HL-60 (cell line): Measurements from ENCODE around the gene SIGMAR1.

Experiments
- DNase-seq, 2 experiments: peaks; one replicate each; pipeline ENCODE4 v3.0.0-alpha.2; 2010 to 2020; ENCODE audit warnings: low read depth in 1 of 2, low spot score in 1 of 2
- H3K27ac ChIP-seq: fragments of 250-450 bp; sonication (Bioruptor Pico); replicated peaks from 2 replicates; pipeline ENCODE4 v1.5.1; 2020; ENCODE audit warnings: mild to moderate bottlenecking, moderate library complexity
- H3K27me3 ChIP-seq: fragments of 250-450 bp; sonication (Bioruptor Pico); 2 replicates; pipeline ENCODE4 v1.5.1; 2021; ENCODE audit warnings: mild to moderate bottlenecking, moderate library complexity; ENCODE audit not compliant: insufficient read depth, poor library complexity, severe bottlenecking
- H3K4me3 ChIP-seq: replicated peaks from 2 replicates; pipeline ENCODE4 v1.5.1; 2011; ENCODE audit warnings: mild to moderate bottlenecking, control low read depth, low read length; ENCODE audit not compliant: insufficient read depth
- GABPA ChIP-seq: IDR thresholded peaks from 2 replicates; pipeline ENCODE4 v1.6.1; 2012; ENCODE audit warnings: low read depth
- POLR2AphosphoS5 ChIP-seq: IDR thresholded peaks from 2 replicates; pipeline ENCODE4 v1.6.1; 2012; ENCODE audit warnings: low read depth
- SPI1 ChIP-seq: IDR thresholded peaks from 2 replicates; pipeline ENCODE4 v1.6.1; 2012; ENCODE audit warnings: low read depth, mild to moderate bottlenecking, borderline replicate concordance
- TF ChIP-seq, protein P1 (sequence below): IDR thresholded peaks from one replicate; pipeline ENCODE4 v1.5.1; 2011; ENCODE audit warnings: low read length, control low read depth, inconsistent platforms; ENCODE audit not compliant: insufficient read depth
- TF ChIP-seq, protein P2 (sequence below): IDR thresholded peaks from 2 replicates; pipeline ENCODE4 v1.6.1; 2012; ENCODE audit warnings: low read depth; ENCODE audit not compliant: insufficient replicate concordance

Gene SIGMAR1

DNA sequence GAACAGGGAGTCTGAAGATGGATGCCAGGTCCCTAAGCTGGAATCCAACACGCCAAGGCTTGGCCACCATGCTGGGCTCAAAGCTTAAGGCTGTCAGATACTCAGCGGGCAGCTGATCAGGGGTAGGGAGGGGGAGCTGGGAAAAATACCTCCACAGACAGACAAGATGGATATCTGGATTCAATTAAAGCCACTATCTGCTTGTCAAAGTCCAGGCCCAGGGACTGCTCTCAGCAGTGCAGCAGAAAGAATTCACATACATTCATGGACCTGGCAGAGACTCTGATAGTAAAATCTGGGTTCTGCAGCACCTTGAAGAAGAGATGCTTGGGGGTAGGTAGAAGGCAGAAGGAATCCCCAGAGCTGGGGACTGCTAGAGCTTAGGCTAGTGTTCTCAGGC, 22.5 kb downstream of the SIGMAR1 start:
- Histone ChIP-seq H3K27ac (no peak overlapping the region), H3K27me3 (no peaks in the 10 kb centered on the region), H3K4me3 (no peak overlapping the region)
- no peak for DNase-seq
- TF ChIP-seq POLR2AphosphoS5 (no peak), SPI1 (no peak), GABPA (no peak)
- TF ChIP-seq, protein P1, sequence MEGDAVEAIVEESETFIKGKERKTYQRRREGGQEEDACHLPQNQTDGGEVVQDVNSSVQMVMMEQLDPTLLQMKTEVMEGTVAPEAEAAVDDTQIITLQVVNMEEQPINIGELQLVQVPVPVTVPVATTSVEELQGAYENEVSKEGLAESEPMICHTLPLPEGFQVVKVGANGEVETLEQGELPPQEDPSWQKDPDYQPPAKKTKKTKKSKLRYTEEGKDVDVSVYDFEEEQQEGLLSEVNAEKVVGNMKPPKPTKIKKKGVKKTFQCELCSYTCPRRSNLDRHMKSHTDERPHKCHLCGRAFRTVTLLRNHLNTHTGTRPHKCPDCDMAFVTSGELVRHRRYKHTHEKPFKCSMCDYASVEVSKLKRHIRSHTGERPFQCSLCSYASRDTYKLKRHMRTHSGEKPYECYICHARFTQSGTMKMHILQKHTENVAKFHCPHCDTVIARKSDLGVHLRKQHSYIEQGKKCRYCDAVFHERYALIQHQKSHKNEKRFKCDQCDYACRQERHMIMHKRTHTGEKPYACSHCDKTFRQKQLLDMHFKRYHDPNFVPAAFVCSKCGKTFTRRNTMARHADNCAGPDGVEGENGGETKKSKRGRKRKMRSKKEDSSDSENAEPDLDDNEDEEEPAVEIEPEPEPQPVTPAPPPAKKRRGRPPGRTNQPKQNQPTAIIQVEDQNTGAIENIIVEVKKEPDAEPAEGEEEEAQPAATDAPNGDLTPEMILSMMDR = no peak
- TF ChIP-seq, protein P2, sequence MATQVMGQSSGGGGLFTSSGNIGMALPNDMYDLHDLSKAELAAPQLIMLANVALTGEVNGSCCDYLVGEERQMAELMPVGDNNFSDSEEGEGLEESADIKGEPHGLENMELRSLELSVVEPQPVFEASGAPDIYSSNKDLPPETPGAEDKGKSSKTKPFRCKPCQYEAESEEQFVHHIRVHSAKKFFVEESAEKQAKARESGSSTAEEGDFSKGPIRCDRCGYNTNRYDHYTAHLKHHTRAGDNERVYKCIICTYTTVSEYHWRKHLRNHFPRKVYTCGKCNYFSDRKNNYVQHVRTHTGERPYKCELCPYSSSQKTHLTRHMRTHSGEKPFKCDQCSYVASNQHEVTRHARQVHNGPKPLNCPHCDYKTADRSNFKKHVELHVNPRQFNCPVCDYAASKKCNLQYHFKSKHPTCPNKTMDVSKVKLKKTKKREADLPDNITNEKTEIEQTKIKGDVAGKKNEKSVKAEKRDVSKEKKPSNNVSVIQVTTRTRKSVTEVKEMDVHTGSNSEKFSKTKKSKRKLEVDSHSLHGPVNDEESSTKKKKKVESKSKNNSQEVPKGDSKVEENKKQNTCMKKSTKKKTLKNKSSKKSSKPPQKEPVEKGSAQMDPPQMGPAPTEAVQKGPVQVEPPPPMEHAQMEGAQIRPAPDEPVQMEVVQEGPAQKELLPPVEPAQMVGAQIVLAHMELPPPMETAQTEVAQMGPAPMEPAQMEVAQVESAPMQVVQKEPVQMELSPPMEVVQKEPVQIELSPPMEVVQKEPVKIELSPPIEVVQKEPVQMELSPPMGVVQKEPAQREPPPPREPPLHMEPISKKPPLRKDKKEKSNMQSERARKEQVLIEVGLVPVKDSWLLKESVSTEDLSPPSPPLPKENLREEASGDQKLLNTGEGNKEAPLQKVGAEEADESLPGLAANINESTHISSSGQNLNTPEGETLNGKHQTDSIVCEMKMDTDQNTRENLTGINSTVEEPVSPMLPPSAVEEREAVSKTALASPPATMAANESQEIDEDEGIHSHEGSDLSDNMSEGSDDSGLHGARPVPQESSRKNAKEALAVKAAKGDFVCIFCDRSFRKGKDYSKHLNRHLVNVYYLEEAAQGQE = no peak

DNA sequence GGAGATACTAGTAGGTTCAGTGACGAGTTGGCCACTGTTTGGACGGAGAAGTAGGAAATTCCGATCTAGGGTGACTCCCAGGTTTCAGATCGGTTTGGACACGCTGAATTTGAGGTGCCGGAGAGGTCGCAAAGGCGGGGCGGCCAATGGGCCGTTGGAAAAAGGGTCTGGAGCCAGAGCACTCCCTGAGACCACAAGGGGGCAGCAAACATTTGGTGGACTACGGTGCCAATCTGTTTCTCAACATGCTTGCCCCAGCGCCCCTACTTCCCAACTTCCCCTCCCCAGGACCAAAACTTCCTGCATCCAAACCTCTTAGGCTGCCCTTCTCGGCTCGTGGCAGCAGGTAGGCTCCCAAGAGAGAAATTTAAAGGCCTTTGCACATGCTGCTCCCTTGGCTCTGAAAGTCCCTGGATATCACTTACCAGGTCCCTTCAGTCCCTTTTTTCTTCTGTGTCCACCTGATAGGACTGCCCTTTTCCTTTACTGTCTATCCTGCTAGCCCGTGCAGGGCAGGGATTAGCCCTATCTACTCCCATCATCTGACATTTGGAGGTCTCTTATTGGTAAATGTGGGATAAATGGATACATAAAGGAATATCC, 24.7 kb downstream of the SIGMAR1 start:
- Histone ChIP-seq H3K27me3 (no peaks in the 10 kb centered on the region), H3K4me3 (peak overlapping the region; percentile 62), H3K27ac (no peak overlapping the region)
- DNase-seq = peak; percentile 56 to 79
- TF ChIP-seq, protein P1 = peak; percentile 55
- TF ChIP-seq SPI1 = peak; percentile 12; the same call in 1 of the 2 replicates
- TF ChIP-seq, protein P2 = no peak

DNA sequence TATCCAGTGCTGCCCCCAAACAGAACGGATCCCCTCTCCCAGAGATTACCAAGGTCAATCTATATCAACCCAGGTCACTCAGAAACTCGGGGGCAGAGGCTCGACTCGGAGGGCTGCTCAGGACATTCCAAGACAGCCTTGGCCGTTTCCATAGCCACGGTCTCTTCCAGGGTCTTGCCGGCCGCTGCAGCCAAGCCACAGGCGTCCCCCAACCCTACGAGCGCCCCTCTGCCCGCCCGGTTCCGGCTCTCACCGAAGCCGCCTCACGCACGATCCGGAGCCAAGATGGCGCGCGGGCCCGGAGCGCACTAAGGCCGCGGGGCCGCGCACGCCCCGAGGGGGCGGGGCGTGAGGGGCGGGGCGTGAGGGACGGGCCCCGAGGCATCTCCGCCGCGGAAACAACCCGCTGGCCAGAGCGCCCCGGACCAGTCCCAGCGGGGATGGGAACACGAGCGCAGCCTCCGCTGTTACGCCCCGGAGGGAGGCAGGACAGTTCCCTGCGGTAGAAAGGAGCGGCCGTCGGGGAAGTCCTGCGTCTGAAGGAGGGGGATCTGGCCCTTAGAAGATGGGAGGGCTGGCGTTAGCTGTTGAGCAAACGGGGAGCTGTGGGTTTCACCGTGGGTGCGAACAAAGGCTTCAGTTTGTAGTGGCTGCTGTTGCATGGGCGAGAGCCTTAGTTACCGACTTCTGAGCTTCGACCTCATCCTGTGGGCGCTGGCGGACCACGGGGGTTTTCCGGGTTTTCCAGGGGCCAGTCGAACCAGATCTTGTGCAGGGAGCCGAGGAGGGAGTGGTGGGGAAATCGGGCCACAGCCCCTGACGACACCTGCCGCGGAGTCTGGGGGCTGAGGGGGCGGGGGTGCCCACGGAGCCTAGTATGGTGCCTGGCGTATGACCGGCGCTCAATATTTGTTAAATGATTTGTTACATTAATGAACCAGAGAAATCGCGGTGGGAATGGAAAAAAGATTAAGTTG, 25.5 kb downstream of the SIGMAR1 start, which contains the start of gene RPP25L:
Gene RPP25L (minus strand): TSS at position 287 of the 977 bp plus-strand sequence. CDS start 801 bp downstream, outside the sequence.
- TF ChIP-seq, protein P1 = no peak
- TF ChIP-seq POLR2AphosphoS5 = peak; percentile 85
- Histone ChIP-seq H3K27me3 (no peaks in the 10 kb centered on the region), H3K27ac (peak within 1 kb of the TSS; percentile 82), H3K4me3 (peak within 1 kb of the TSS; percentile 62)
- DNase-seq = peak; percentile 73 to 74
